Central memory CD8-positive, alpha-beta T cell (primary cell): ENCODE results near the gene RING1.
A peak's percentile ranks its signal among the peaks of the same experiment; 100 is the strongest.

Experiments
- ATAC-seq: fragments of 150-1000 bp; cut with Tn5 transposase; replicated peaks from 2 replicates; pipeline ENCODE4 v1.10.0; 2022; ENCODE audit warnings: mild to moderate bottlenecking, moderate FRiP score, moderate number of reproducible peaks; ENCODE audit not compliant: poor library complexity, severe bottlenecking; ENCODE audit errors: extremely low read depth
- DNase-seq, 2 donors: peaks; one replicate each; pipeline ENCODE4 v3.0.0; 2021; ENCODE audit warnings: low spot score in 2 of 2
- H3K27ac Mint-ChIP-seq: one replicate; pipeline ENCODE4 v1.8.0; 2022; ENCODE audit warnings: low read depth, mild to moderate bottlenecking, moderate library complexity, mixed read lengths
- H3K27me3 Mint-ChIP-seq: one replicate; pipeline ENCODE4 v1.8.0; 2022; ENCODE audit warnings: mixed read lengths
- H3K36me3 Mint-ChIP-seq: one replicate; pipeline ENCODE4 v1.8.0; 2022; ENCODE audit warnings: mild to moderate bottlenecking, moderate library complexity, mixed read lengths; ENCODE audit not compliant: insufficient read depth
- H3K4me1 Mint-ChIP-seq: one replicate; pipeline ENCODE4 v1.8.0; 2022; ENCODE audit warnings: mixed read lengths
- H3K4me3 Mint-ChIP-seq: one replicate; pipeline ENCODE4 v1.8.0; 2022; ENCODE audit warnings: mild to moderate bottlenecking, moderate library complexity, mixed read lengths
- H3K9me3 Mint-ChIP-seq: one replicate; pipeline ENCODE4 v1.8.0; 2022; ENCODE audit warnings: mixed read lengths

RING1 gene

DNA sequence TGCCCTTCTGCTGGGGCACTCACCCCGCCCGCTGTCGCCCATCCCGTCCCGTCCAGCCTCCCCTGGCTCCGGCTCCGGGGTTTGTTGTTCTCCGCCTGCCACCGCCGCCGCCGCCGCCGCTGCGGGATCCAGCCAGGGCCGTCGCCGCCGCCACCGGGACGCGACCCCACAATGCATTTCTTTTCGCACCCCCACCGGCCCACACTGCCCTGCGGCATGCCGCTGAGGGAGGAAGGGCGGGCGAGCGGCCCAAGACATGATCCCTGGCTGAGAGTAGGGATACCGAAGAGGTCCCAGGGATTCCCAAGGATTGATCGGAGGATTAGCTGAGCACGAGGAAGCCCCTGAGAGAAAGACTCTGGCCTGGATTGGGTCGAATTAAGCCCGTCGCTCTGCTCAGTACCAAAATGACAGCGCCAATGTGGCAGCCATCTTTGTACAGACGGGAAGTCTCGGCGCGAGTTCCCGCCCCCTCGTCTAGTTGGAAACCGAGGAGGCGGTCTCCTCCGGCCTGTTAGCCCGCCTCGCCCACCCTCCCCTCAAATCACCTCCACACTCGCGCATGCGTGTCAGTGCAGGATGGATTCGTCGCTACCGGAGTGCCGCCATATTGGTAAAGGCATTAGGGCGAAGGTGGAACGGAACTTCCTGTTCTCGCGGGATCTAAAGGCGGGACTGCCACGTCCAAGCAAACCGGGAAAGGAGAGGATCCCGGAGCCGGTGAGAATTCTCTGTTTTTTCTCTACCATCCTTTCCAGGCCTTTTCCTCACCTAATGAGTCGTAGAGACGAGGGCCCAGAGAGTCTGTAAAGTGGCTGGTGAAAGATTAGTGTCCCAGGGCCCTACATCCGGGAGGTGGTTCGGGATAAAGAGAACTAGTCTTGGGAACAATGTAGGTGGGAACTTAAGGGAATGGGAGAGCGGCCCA is 7.8 kb upstream of the RING1 start, which contains the start of the genes RXRB and SLC39A7:
TSS of gene RXRB (minus strand) at position 447 of the 928 bp plus-strand sequence. CDS start at position 258, 189 bp downstream.
TSS of gene SLC39A7 (plus strand) at position 649 of the 928 bp plus-strand sequence. CDS start 379 bp downstream, outside the sequence.
- DNase-seq (peak; percentile 90 to 97), ATAC-seq (peak; percentile 80)
- Mint-ChIP-seq H3K4me3 (peak within 1 kb of the TSS; percentile 99), H3K27ac (peak within 1 kb of the TSS; percentile 99), H3K4me1 (peaks cover 71% of the 10 kb centered on the region), H3K27me3 (no peaks in the 10 kb centered on the region), H3K36me3 (peaks cover 44% of the 10 kb centered on the region), H3K9me3 (no peaks in the 10 kb centered on the region)

DNA sequence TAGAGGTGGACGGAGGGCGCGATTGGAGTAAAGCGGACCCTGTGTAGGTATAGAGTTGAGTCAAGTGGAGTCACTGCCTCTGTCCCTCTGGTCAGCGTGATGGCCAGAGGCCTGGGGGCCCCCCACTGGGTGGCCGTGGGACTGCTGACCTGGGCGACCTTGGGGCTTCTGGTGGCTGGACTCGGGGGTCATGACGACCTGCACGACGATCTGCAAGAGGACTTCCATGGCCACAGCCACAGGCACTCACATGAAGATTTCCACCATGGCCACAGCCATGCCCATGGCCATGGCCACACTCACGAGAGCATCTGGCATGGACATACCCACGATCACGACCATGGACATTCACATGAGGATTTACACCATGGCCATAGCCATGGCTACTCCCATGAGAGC is 7.2 kb upstream of the RING1 start:
- Mint-ChIP-seq H3K27ac (peak overlapping the region; percentile 99), H3K4me1 (peaks cover 78% of the 10 kb centered on the region), H3K4me3 (peak overlapping the region; percentile 99), H3K9me3 (no peaks in the 10 kb centered on the region), H3K36me3 (peaks cover 41% of the 10 kb centered on the region), H3K27me3 (no peaks in the 10 kb centered on the region)
- no peak for DNase-seq
- no peak for ATAC-seq

DNA sequence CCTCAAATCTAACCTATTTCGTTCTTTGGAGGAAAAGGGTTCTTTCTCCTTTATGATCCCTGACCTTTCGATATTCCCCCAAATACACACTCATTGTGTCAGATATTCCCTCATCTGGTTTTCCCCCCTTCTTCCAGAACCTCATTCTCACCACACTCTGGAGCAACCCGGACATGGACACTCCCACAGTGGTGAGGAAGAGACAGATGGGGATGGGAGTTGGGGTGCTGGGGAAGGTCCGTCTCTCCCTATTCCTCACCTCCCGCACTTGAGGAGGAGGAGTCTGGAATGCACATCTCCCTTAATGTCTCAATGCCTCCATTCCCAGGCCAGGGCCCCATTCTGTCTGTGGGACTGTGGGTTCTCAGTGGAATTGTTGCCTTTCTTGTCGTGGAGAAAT is 6.4 kb upstream of the RING1 start:
- peak overlapping the region; percentile 99 for H3K4me3 Mint-ChIP-seq
- no peaks in the 10 kb centered on the region for H3K27me3 Mint-ChIP-seq
- H3K36me3 Mint-ChIP-seq: peaks cover 37% of the 10 kb centered on the region

DNA sequence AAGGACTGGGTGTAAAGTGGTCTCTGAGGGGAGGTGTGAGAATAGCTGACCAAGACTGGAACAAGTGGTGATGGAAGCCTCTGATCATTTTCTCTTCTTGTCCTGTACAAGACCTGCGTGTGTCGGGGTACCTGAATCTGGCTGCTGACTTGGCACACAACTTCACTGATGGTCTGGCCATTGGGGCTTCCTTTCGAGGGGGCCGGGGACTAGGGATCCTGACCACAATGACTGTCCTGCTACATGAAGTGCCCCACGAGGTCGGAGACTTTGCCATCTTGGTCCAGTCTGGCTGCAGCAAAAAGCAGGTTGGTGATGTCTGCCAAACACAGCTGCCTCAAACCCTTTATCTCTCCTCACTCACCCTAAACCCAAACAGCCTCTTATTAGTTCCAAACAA is 5.5 kb upstream of the RING1 start:
- no peak for DNase-seq
- H3K4me1 Mint-ChIP-seq: peaks cover 78% of the 10 kb centered on the region
- no peaks in the 10 kb centered on the region for H3K9me3 Mint-ChIP-seq
- ATAC-seq: no peak
- no peaks in the 10 kb centered on the region for H3K27me3 Mint-ChIP-seq
- peaks cover 31% of the 10 kb centered on the region for H3K36me3 Mint-ChIP-seq
- no peak overlapping the region for H3K27ac Mint-ChIP-seq
- H3K4me3 Mint-ChIP-seq: peak overlapping the region; percentile 99

More for the DNA sequence above, 6.4 kb upstream of the RING1 start:
- peak overlapping the region; percentile 74 for H3K27ac Mint-ChIP-seq
- H3K9me3 Mint-ChIP-seq: no peaks in the 10 kb centered on the region
- H3K4me1 Mint-ChIP-seq: peaks cover 82% of the 10 kb centered on the region
- DNase-seq (no peak), ATAC-seq (no peak)

DNA sequence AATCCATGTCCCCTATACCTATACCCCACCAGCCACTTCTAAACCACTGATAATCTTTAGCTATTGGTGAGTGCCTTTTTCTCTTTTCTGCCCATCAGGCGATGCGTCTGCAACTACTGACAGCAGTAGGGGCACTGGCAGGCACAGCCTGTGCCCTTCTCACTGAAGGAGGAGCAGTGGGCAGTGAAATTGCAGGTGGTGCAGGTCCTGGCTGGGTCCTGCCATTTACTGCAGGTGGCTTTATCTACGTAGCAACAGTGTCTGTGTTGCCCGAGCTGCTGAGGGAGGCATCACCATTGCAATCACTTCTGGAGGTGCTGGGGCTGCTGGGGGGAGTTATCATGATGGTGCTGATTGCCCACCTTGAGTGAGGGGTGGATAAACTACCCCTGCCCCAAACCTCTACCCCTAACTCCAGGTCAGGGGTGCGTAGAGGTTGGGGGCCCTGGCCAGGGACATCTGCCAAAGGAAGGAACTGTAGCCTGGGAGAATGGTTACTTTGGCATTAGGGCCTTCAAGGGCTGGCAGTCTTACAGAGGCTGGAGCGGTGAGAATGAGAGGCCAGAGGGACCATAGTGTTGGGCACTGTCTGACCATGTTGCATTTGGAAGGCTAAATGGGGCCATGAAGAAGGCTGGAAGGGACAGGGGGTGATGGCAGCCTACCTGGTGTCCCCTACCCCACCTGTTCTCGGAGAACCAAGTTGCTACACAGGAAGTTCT is 4.7 kb upstream of the RING1 start:
- no peaks in the 10 kb centered on the region for H3K9me3 Mint-ChIP-seq
- ATAC-seq (no peak), DNase-seq (no peak)
- peaks cover 73% of the 10 kb centered on the region for H3K4me1 Mint-ChIP-seq
- peak overlapping the region; percentile 99 for H3K4me3 Mint-ChIP-seq
- H3K27me3 Mint-ChIP-seq: no peaks in the 10 kb centered on the region
- H3K36me3 Mint-ChIP-seq: peaks cover 37% of the 10 kb centered on the region
- peak overlapping the region; percentile 57 for H3K27ac Mint-ChIP-seq

DNA sequence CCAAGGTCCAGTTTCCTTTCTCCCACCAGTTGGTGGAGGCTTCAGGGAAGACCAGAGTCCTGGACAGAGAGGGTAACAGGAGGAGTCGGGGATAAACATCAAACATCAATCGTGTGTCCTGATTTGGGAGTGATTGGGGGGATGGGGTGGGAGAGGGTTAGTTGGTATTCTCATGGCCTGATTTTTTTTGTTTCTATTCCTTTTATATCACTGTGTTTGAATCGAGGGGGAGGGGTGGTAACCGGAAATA is 4.2 kb upstream of the RING1 start:
- ATAC-seq (no peak), DNase-seq (no peak)
- Mint-ChIP-seq H3K4me1 (peaks cover 73% of the 10 kb centered on the region), H3K27ac (peak overlapping the region; percentile 57), H3K9me3 (no peaks in the 10 kb centered on the region), H3K36me3 (peaks cover 42% of the 10 kb centered on the region), H3K27me3 (no peaks in the 10 kb centered on the region), H3K4me3 (peak overlapping the region; percentile 99)

DNA sequence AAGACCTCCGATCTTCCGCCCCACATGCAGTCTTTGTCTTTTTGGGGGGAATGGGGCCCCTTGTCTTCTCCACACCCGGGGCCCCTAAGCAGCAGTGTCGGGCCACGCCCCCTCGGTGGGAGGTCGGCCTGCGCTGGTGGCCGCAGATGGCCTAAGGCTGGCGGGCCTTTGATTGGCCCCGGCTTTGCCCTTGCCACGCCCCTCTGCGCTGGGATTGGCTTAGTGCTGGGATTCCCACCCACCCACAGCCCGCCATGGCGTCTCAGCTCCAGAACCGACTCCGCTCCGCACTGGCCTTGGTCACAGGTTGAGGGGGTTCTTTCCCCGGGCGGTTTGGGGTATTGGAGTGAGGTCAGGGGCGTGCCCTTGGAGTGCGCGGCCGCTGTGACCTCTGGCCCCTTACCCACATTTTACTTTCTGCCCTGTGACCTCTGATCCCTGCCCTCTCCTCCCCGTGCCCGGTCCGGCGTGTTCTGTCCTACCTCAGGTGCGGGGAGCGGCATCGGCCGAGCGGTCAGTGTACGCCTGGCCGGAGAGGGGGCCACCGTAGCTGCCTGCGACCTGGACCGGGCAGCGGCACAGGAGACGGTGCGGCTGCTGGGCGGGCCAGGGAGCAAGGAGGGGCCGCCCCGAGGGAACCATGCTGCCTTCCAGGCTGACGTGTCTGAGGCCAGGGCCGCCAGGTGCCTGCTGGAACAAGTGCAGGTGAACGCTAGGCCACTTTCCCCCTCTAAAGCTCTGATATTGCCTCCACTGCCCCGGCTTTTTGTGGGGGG is 3.7 kb upstream of the RING1 start, which contains the start of gene HSD17B8:
TSS of gene HSD17B8 (plus strand) at position 241 of the 776 bp plus-strand sequence. CDS start at position 255, 14 bp downstream.
- peaks cover 73% of the 10 kb centered on the region for H3K4me1 Mint-ChIP-seq

DNA sequence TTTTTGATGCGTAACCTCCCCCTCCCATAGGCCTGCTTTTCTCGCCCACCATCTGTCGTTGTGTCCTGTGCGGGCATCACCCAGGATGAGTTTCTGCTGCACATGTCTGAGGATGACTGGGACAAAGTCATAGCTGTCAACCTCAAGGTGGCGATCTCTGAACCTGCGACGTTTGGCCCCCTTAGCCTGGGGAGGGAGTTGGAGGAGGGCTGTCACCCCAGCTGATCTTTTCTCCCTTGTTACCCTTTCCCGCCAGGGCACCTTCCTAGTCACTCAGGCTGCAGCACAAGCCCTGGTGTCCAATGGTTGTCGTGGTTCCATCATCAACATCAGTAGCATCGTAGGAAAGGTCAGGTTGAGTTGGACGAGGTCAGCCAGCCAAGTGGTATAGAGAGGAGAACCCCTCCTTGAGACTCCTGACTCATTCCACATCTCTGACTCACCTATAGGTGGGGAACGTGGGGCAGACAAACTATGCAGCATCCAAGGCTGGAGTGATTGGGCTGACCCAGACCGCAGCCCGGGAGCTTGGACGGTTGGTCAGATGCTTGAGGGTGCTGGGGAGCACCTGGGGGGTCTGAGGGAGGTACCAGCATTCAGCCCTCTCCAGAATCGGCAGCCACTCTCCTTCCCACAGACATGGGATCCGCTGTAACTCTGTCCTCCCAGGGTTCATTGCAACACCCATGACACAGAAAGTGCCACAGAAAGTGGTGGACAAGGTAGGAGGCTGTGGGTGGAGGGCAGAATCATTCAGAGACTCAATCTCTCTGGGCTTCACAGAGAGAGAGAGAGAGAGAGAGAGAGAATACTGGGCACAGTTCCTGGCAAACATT is 2.9 kb upstream of the RING1 start:
- ATAC-seq: no peak

More for the DNA sequence above, 3.7 kb upstream of the RING1 start, which contains the start of gene HSD17B8:
- Mint-ChIP-seq H3K9me3 (no peaks in the 10 kb centered on the region), H3K27ac (peak within 1 kb of the TSS; percentile 71), H3K36me3 (peaks cover 41% of the 10 kb centered on the region), H3K27me3 (no peaks in the 10 kb centered on the region), H3K4me3 (peak within 1 kb of the TSS; percentile 99)
- DNase-seq (peak; percentile 72 to 76), ATAC-seq (peak; percentile 59)

DNA sequence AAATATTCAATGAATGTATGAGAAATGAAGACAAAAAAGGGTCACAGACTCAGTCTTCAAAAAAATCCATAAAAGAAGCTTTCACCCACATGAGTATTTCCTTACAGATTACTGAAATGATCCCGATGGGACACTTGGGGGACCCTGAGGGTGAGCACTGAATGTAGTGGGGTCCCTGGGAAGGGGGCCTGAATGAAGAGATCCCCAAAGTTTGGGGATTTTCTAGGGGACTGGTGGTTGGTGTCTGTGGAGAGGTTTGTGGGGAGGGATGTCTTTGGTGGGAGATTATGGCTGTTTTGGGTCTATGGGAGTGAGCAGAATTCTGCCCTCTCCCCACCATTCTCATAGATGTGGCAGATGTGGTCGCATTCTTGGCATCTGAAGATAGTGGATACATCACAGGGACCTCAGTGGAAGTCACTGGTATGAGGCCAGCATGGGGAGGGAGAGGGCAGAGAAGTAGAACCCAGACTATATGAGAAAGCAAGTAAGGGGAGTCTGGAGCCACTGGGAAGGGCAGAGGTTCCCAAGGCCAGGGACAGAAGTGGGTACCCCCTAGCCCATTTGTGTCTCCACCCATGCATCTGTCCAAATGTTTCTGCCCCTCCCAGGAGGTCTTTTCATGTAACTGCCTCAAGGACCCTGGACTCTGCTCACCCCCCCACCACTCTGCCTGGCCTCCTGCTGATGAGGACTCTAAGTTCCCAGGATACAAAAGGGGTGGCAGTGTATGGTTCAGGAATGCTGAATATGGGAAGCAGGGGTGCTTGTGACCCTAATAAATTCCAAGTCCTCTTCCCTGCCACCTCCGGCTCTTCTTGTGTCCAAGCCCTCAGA is 2.1 kb upstream of the RING1 start:
- Mint-ChIP-seq H3K27ac (no peak overlapping the region), H3K4me1 (peaks cover 66% of the 10 kb centered on the region), H3K36me3 (peaks cover 38% of the 10 kb centered on the region), H3K4me3 (peak overlapping the region; percentile 99), H3K9me3 (no peaks in the 10 kb centered on the region), H3K27me3 (no peaks in the 10 kb centered on the region)
- DNase-seq (no peak), ATAC-seq (no peak)

More for the DNA sequence above, 2.9 kb upstream of the RING1 start:
- no peak for DNase-seq
- no peaks in the 10 kb centered on the region for H3K27me3 Mint-ChIP-seq
- H3K27ac Mint-ChIP-seq: peak overlapping the region; percentile 71
- H3K36me3 Mint-ChIP-seq: peaks cover 38% of the 10 kb centered on the region
- peak overlapping the region; percentile 99 for H3K4me3 Mint-ChIP-seq
- peaks cover 73% of the 10 kb centered on the region for H3K4me1 Mint-ChIP-seq
- no peaks in the 10 kb centered on the region for H3K9me3 Mint-ChIP-seq

DNA sequence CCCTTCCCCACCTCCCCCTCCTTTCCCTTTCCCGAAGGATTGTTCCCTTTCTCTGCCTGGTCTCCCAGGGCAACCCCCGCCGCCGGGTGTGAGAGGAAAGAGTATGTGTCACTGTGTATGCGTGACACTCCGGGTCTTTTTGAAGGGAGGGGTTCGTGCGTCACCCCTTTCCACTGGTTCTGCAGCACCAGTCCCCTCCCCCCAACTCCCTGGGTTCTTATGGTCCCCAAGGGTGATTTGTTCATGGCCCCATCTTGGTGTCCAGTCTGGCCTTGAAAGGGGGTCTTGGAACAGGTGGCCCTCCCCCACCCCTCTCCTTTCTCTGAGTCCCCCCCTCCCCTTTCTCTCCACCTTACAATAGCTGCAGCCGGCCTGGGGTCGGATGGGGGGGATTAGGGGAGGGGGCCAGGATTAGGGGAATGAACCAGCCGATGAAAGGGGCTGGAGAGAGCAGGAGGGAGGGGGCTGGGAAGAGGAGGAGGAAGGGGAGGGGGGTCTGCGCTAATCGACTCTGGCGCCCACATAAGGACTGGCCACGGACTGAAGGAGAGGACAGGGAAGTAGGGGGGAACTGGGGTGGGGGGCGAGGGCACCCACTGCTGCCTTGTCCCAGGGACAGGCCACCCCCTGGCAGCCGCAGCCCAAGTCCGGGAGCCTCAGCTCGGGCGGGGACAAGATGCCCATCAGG is 1.3 kb upstream of the RING1 start:
- H3K4me1 Mint-ChIP-seq: peaks cover 60% of the 10 kb centered on the region
- ATAC-seq: no peak
- DNase-seq: no peak
- H3K4me3 Mint-ChIP-seq: peak overlapping the region; percentile 99
- H3K27me3 Mint-ChIP-seq: no peaks in the 10 kb centered on the region
- H3K27ac Mint-ChIP-seq: no peak overlapping the region
- H3K9me3 Mint-ChIP-seq: no peaks in the 10 kb centered on the region
- H3K36me3 Mint-ChIP-seq: peaks cover 40% of the 10 kb centered on the region
